WTC11 (cell line): ENCODE measurements around the gene LTF. TPM values are rescaled to one million over a fixed set of nuclear protein-coding genes. Genes with fewer than 3 reads are reported as not detected.

Source experiments
- ATAC-seq: fragments of 200-7000 bp; cut with Tn5 transposase; 2 replicates; pipeline ENCODE4 v1.10.0; 2021; ENCODE audit warnings: mild to moderate bottlenecking, moderate library complexity
- CTCF ChIA-PET: fragments of 300-600 bp; sonication (Branson Sonifier 250); formaldehyde crosslinking; loops from one replicate; lab custom pipeline; 2021; ENCODE audit warnings: antibody characterized with exemption; lab: Charles Lee
- POLR2A ChIA-PET: fragments of 350-600 bp; sonication (Branson Sonifier 250); formaldehyde crosslinking; loops from one replicate; lab custom pipeline; 2021; ENCODE audit warnings: antibody characterized with exemption; lab: Charles Lee
- DNase-seq: peaks from one replicate; pipeline ENCODE4 v3.0.0; 2021; ENCODE audit warnings: low spot score
- H3K27ac Mint-ChIP-seq: 2 replicates; pipeline ENCODE4 v1.8.0; 2021; ENCODE audit warnings: mixed read lengths
- H3K27me3 Mint-ChIP-seq: 2 replicates; pipeline ENCODE4 v1.8.0; 2021; ENCODE audit warnings: low read depth, mild to moderate bottlenecking, moderate library complexity, mixed read lengths
- H3K36me3 Mint-ChIP-seq: 2 replicates; pipeline ENCODE4 v1.8.0; 2021; ENCODE audit warnings: mixed read lengths
- H3K4me1 Mint-ChIP-seq: 2 replicates; pipeline ENCODE4 v1.8.0; 2022; ENCODE audit warnings: mixed read lengths
- H3K4me3 Mint-ChIP-seq: 2 replicates; pipeline ENCODE4 v1.8.0; 2021; ENCODE audit warnings: mild to moderate bottlenecking, moderate library complexity, mixed read lengths
- H3K9me3 Mint-ChIP-seq: 2 replicates; pipeline ENCODE4 v1.8.0; 2021; ENCODE audit warnings: mixed read lengths
- ATF1 ChIP-seq: sonication (generic); formaldehyde crosslinking; IDR thresholded peaks from 2 replicates; pipeline ENCODE4 v1.8.1; 2023; ENCODE audit warnings: mild to moderate bottlenecking, moderate library complexity, missing genetic modification reagents
- CREB1 ChIP-seq: sonication (generic); formaldehyde crosslinking; IDR thresholded peaks from 2 replicates; pipeline ENCODE4 v1.8.0; 2023; ENCODE audit warnings: mild to moderate bottlenecking, missing genetic modification reagents
- E2F1 ChIP-seq: sonication (generic); formaldehyde crosslinking; IDR thresholded peaks from 2 replicates; pipeline ENCODE4 v1.8.0; 2022; ENCODE audit warnings: mild to moderate bottlenecking, missing genetic modification reagents
- ELF4 ChIP-seq: sonication (generic); formaldehyde crosslinking; IDR thresholded peaks from 2 replicates; pipeline ENCODE4 v1.8.1; 2022; ENCODE audit warnings: low read depth, mild to moderate bottlenecking, moderate library complexity, missing genetic modification reagents
- ERG ChIP-seq: fragments of 250-450 bp; sonication (Bioruptor Pico); IDR thresholded peaks from 2 replicates; pipeline ENCODE4 v1.8.0; 2021; ENCODE audit warnings: mild to moderate bottlenecking
- ETV6 ChIP-seq: sonication (generic); formaldehyde crosslinking; IDR thresholded peaks from 2 replicates; pipeline ENCODE4 v1.8.1; 2022; ENCODE audit warnings: mild to moderate bottlenecking, missing genetic modification reagents
- FOXP1 ChIP-seq: sonication (generic); formaldehyde crosslinking; IDR thresholded peaks from 2 replicates; pipeline ENCODE4 v1.8.0; 2022; ENCODE audit warnings: missing genetic modification reagents, mild to moderate bottlenecking, moderate library complexity, borderline replicate concordance
- GRHL2 ChIP-seq: fragments of 250-450 bp; sonication (Bioruptor Pico); IDR thresholded peaks from 2 replicates; pipeline ENCODE4 v1.8.0; 2022; ENCODE audit warnings: mild to moderate bottlenecking, moderate library complexity; ENCODE audit not compliant: insufficient replicate concordance, severe bottlenecking
- GTF2I ChIP-seq: fragments of 250-450 bp; sonication (Bioruptor Pico); conservative IDR thresholded peaks from 2 replicates; pipeline ENCODE4 v1.4.0; 2021; ENCODE audit warnings: mild to moderate bottlenecking
- HMGA2 ChIP-seq: fragments of 250-450 bp; sonication (Bioruptor Pico); IDR thresholded peaks from 2 replicates; pipeline ENCODE4 v1.4.0; 2021; ENCODE audit warnings: mild to moderate bottlenecking, moderate library complexity
- HMGXB4 ChIP-seq: sonication (generic); formaldehyde crosslinking; IDR thresholded peaks from 2 replicates; pipeline ENCODE4 v1.8.1; 2023; ENCODE audit warnings: mild to moderate bottlenecking, moderate library complexity, missing genetic modification reagents
- JUN ChIP-seq: sonication (generic); formaldehyde crosslinking; IDR thresholded peaks from 2 replicates; pipeline ENCODE4 v1.8.0; 2023; ENCODE audit warnings: mild to moderate bottlenecking, missing genetic modification reagents
- KAT7 ChIP-seq: sonication (generic); formaldehyde crosslinking; IDR thresholded peaks from 2 replicates; pipeline ENCODE4 v1.8.1; 2023; ENCODE audit warnings: missing genetic modification reagents, mild to moderate bottlenecking, borderline replicate concordance
- MAX ChIP-seq: sonication (generic); formaldehyde crosslinking; IDR thresholded peaks from 2 replicates; pipeline ENCODE4 v1.8.0; 2022; ENCODE audit warnings: mild to moderate bottlenecking, missing genetic modification reagents
- NFATC4 ChIP-seq: fragments of 250-450 bp; sonication (Bioruptor Pico); IDR thresholded peaks from 2 replicates; pipeline ENCODE4 v1.9.0; 2021; ENCODE audit warnings: mild to moderate bottlenecking
- NFE2L1 ChIP-seq: sonication (generic); formaldehyde crosslinking; IDR thresholded peaks from 2 replicates; pipeline ENCODE4 v1.8.1; 2023; ENCODE audit warnings: missing genetic modification reagents
- NR1H2 ChIP-seq: sonication (generic); formaldehyde crosslinking; IDR thresholded peaks from 2 replicates; pipeline ENCODE4 v1.9.0; 2021; ENCODE audit warnings: mild to moderate bottlenecking, moderate library complexity, missing genetic modification reagents
- SMAD3 ChIP-seq: sonication (generic); formaldehyde crosslinking; IDR thresholded peaks from 2 replicates; pipeline ENCODE4 v1.8.0; 2022; ENCODE audit warnings: missing genetic modification reagents, mild to moderate bottlenecking, borderline replicate concordance
- TEAD4 ChIP-seq: sonication (generic); formaldehyde crosslinking; IDR thresholded peaks from 2 replicates; pipeline ENCODE4 v1.8.0; 2022; ENCODE audit warnings: mild to moderate bottlenecking, missing genetic modification reagents
- ZNF219 ChIP-seq: sonication (generic); formaldehyde crosslinking; IDR thresholded peaks from 2 replicates; pipeline ENCODE4 v1.8.0; 2023; ENCODE audit warnings: missing genetic modification reagents, mild to moderate bottlenecking, borderline replicate concordance
- ZNF281 ChIP-seq: sonication (generic); formaldehyde crosslinking; IDR thresholded peaks from 2 replicates; pipeline ENCODE4 v1.8.0; 2023; ENCODE audit warnings: mild to moderate bottlenecking, missing genetic modification reagents
- ZNF416 ChIP-seq: fragments of 250-450 bp; sonication (Bioruptor Pico); IDR thresholded peaks from 2 replicates; pipeline ENCODE4 v1.9.0; 2021; ENCODE audit warnings: mild to moderate bottlenecking, inconsistent platforms
- ZNF425 ChIP-seq: fragments of 250-450 bp; sonication (Bioruptor Pico); conservative IDR thresholded peaks from 2 replicates; pipeline ENCODE4 v1.9.0; 2021; ENCODE audit warnings: mild to moderate bottlenecking
- ZNF512 ChIP-seq: sonication (generic); formaldehyde crosslinking; IDR thresholded peaks from 2 replicates; pipeline ENCODE4 v1.8.1; 2022; ENCODE audit warnings: missing genetic modification reagents, borderline replicate concordance
- total RNA-seq: library from RNA; stranded (reverse); gene quantifications from 3 replicates; pipeline ENCODE4 v1.2.3, GENCODE V29; 2021

Gene LTF
- total RNA-seq, 1 experiment from 2014 or later: 0.22 TPM

GRCh38 chr3:46456118-46456517 is 8.6 kb downstream of the LTF start (continued):
- TF ChIP-seq ERG (no peak), HMGXB4 (CRISPR knock-in tag) (no peak), SMAD3 (CRISPR knock-in tag) (no peak), ZNF425 (CRISPR knock-in tag) (no peak), NFATC4 (no peak), JUN (no peak), GRHL2 (no peak), MAX (CRISPR knock-in tag) (no peak), FOXP1 (CRISPR knock-in tag) (no peak), GTF2I (CRISPR knock-in tag) (no peak)

- peaks cover 3% of the 10 kb centered on the region; the same call in 1 of the 2 replicates for H3K27me3 Mint-ChIP-seq
- H3K36me3 Mint-ChIP-seq: peaks cover 2% of the 10 kb centered on the region; the same call in 1 of the 2 replicates
- H3K9me3 Mint-ChIP-seq: peaks cover 6% of the 10 kb centered on the region
- no peak overlapping the region for H3K27ac Mint-ChIP-seq
- no peaks in the 10 kb centered on the region for H3K4me1 Mint-ChIP-seq
- ATAC-seq: no peak
- DNase-seq: no peak
- ChIA-PET CTCF (interaction anchor here (1.3 kb wide), 1 partner anchor 33 kb away, joined by 5 read pairs; no protein-coding TSS in a partner anchor), POLR2A (no interaction called here)
- H3K4me3 Mint-ChIP-seq: no peak overlapping the region
- TF ChIP-seq TEAD4 (CRISPR knock-in tag) (no peak), ETV6 (CRISPR knock-in tag) (no peak), ELF4 (CRISPR knock-in tag) (no peak), NFE2L1 (CRISPR knock-in tag) (no peak), HMGA2 (no peak), ZNF219 (CRISPR knock-in tag) (no peak), ZNF512 (CRISPR knock-in tag) (no peak), ATF1 (CRISPR knock-in tag) (no peak), E2F1 (CRISPR knock-in tag) (no peak), ZNF281 (CRISPR knock-in tag) (no peak), NR1H2 (CRISPR knock-in tag) (no peak), SMAD3 (CRISPR knock-in tag) (no peak), ZNF416 (no peak), KAT7 (CRISPR knock-in tag) (no peak), JUN (no peak), CREB1 (CRISPR knock-in tag) (no peak)
These were observed 9.2 kb downstream of the LTF start for GRCh38 chr3:46455231-46456115.
